ENCODE measurements around the gene SETBP1.

The SETBP1 gene

GRCh38 chr18:45050712-45051601 is 370.3 kb downstream of the SETBP1 start:
- DNase-seq, result no peak

- no peak for DNase-seq
Observed at GRCh38 chr18:45054636-45055035, 373.9 kb downstream of the SETBP1 start.

GRCh38 chr18:45055811-45056210 is 375.1 kb downstream of the SETBP1 start:
- DNase-seq, result no peak

- no peak for DNase-seq
Observed at GRCh38 chr18:45056926-45057325, 376.2 kb downstream of the SETBP1 start.

GRCh38 chr18:45057955-45058600 is 377.4 kb downstream of the SETBP1 start:
- DNase-seq, result no peak

GRCh38 chr18:45059695-45060094 is 379.0 kb downstream of the SETBP1 start:
- DNase-seq, result no peak

GRCh38 chr18:45060102-45060501 is 379.4 kb downstream of the SETBP1 start:
- no peak for DNase-seq

GRCh38 chr18:45061359-45061758 is 380.7 kb downstream of the SETBP1 start:
- DNase-seq, result no peak

GRCh38 chr18:45063246-45064038 is 382.8 kb downstream of the SETBP1 start:
- DNase-seq, result no peak

- no peak for DNase-seq
Observed at GRCh38 chr18:45066210-45066609, 385.5 kb downstream of the SETBP1 start.

GRCh38 chr18:45066886-45067285 is 386.2 kb downstream of the SETBP1 start:
- no peak for DNase-seq

- DNase-seq, result no peak
Observed at GRCh38 chr18:45068400-45069094, 387.9 kb downstream of the SETBP1 start.

- DNase-seq, result no peak
Observed at GRCh38 chr18:45069546-45069945, 388.9 kb downstream of the SETBP1 start.

- no peak for DNase-seq
Observed at GRCh38 chr18:45071956-45072355, 391.3 kb downstream of the SETBP1 start.

- no peak for DNase-seq
Observed at GRCh38 chr18:45073556-45073955, 392.9 kb downstream of the SETBP1 start.

GRCh38 chr18:45081566-45082181 is 401.0 kb downstream of the SETBP1 start:
- no peak for DNase-seq

- no peak for DNase-seq
Observed at GRCh38 chr18:45083226-45083855, 402.7 kb downstream of the SETBP1 start.

- DNase-seq, result no peak
Observed at GRCh38 chr18:45084206-45084605, 403.5 kb downstream of the SETBP1 start.

GRCh38 chr18:45085916-45086624 is 405.4 kb downstream of the SETBP1 start:
- DNase-seq, result no peak

GRCh38 chr18:45086777-45087176 is 406.1 kb downstream of the SETBP1 start:
- no peak for DNase-seq

- no peak for DNase-seq
Observed at GRCh38 chr18:45090526-45091140, 409.9 kb downstream of the SETBP1 start.

Measured in effector CD4-positive, alpha-beta T cell (primary cell).